Psoas muscle (tissue), 8 donors: ENCODE results near the gene GALNTL6. TPM values are rescaled to one million over a fixed set of nuclear protein-coding genes. Genes with fewer than 3 reads are reported as not detected.

Experiments
- ATAC-seq, 4 donors: fragments of 200-7000 bp; cut with Tn5 transposase; one replicate each; pipeline ENCODE4 v1.9.1; 2020; ENCODE audit warnings: moderate library complexity in 3 of 4, mild to moderate bottlenecking in 2 of 4
- DNase-seq, 2 donors: peaks; one replicate each; pipeline ENCODE4 v3.0.0-alpha.2; 2020
- H3K27ac ChIP-seq: fragments of 200-600 bp; one replicate; pipeline ENCODE4 v1.8.0; 2022
- H3K27me3 ChIP-seq, 3 donors: fragments of 200-600 bp in 1 of 3; one replicate each; pipeline versions ENCODE4 v1.6.1 to v1.8.0; 2013 to 2022; ENCODE audit warnings: low read length in 2 of 3, mild to moderate bottlenecking in 2 of 3, moderate library complexity in 1 of 3; ENCODE audit not compliant: insufficient read depth in 3 of 3
- H3K36me3 ChIP-seq, 2 donors: fragments of 200-600 bp in 1 of 2; one replicate each; pipeline versions ENCODE4 v1.6.1 to v1.8.0; 2013 to 2022; ENCODE audit warnings: low read depth in 1 of 2, mild to moderate bottlenecking in 1 of 2, moderate library complexity in 1 of 2; ENCODE audit not compliant: insufficient read depth in 1 of 2
- H3K4me1 ChIP-seq: fragments of 200-600 bp; one replicate; pipeline ENCODE4 v1.8.0; 2022
- H3K4me3 ChIP-seq: fragments of 200-600 bp; one replicate; pipeline ENCODE4 v1.8.0; 2022; ENCODE audit warnings: mild to moderate bottlenecking
- H3K9me3 ChIP-seq: fragments of 200-600 bp; one replicate; pipeline ENCODE4 v1.8.0; 2022
- CTCF ChIP-seq: fragments of 200-600 bp; IDR thresholded peaks from one replicate; pipeline ENCODE4 v1.8.0; 2022; ENCODE audit warnings: antibody characterized with exemption
- WGBS, 3 donors: extraction: QIAGEN DNeasy Blood & Tissue Kit; methylation state at CpG; one replicate each; pipeline versions ENCODE4 v1.1.6 to v1.1.7; 2013; 5-methylcytosine and 5-hydroxymethylcytosine counted together
- intact Hi-C, 2 donors: fragments of 100-400 bp; cut with DNase I; formaldehyde crosslinking; loops; one replicate each; pipeline versions ENCODE4 v1.11.0 to v1.14.2; 2022
- polyA plus RNA-seq, 3 donors: library from polyadenylated mRNA; stranded (reverse); fragments of 200-250 nt; gene quantifications; one replicate each; pipeline ENCODE4 v1.2.3, GENCODE V29; 2013
- total RNA-seq, 4 donors: library from RNA; stranded (reverse); fragmentation: NEBNext Ultra II Directional in 2 of 4; extraction: Animal tissue kit (Norgen Biotek cat#: 25700) in 2 of 4; gene quantifications; one replicate each; pipeline versions ENCODE4 v1.2.1 to v1.2.4, GENCODE V29; 2021 to 2023
- donor health status: healthy with polysubstance abuse.
- donor health status: DM: no; HTN: no; CAD: no; lungs with moderate emphysema.
- donor health status: Bipolar disorder and iron deficiency.
- donor health status: healthy.
- donor health status: DM: yes; HTN: yes; CAD: no.
- donor health status: DM: no; HTN: no; CAD: no.
- donor health status: DM: no; HTN: no; CAD: no.
- donor health status: DM: yes; HTN: yes; CAD: no.

The GALNTL6 gene
- total and polyA plus RNA-seq, 7 donors = 0.01 to 0.91 (median 0.21) TPM; not detected in 3

GRCh38 chr4:172628263-172628662 is 815.1 kb downstream of the GALNTL6 start:
- H3K9me3 ChIP-seq = no peaks in the 10 kb centered on the region
- H3K27me3 ChIP-seq = no peaks in the 10 kb centered on the region
- DNase-seq (no peak), ATAC-seq (no peak)
- no peak for TF ChIP-seq CTCF
- no peak overlapping the region for H3K4me3 ChIP-seq
- H3K36me3 ChIP-seq = no peaks in the 10 kb centered on the region
- 64 to 72% (median 69%) methylated on average over 3 of the region's 3 CpGs for WGBS, 3 donors
- no peaks in the 10 kb centered on the region for H3K4me1 ChIP-seq
- intact Hi-C loops = no loop called here
- H3K27ac ChIP-seq = no peak overlapping the region

- 73 to 80% (median 75%) methylated on average over 3 of the region's 3 CpGs for WGBS, 3 donors
- H3K36me3 ChIP-seq = no peaks in the 10 kb centered on the region
- no peaks in the 10 kb centered on the region for H3K4me1 ChIP-seq
- DNase-seq = no peak
- H3K27ac ChIP-seq = no peak overlapping the region
- no peak for ATAC-seq
- no peaks in the 10 kb centered on the region for H3K27me3 ChIP-seq
- intact Hi-C loops = no loop called here
- H3K4me3 ChIP-seq = no peak overlapping the region
- H3K9me3 ChIP-seq = no peaks in the 10 kb centered on the region
- TF ChIP-seq CTCF = no peak
Observed at GRCh38 chr4:172630280-172630679, 817.1 kb downstream of the GALNTL6 start.

- Histone ChIP-seq H3K27me3 (no peaks in the 10 kb centered on the region), H3K9me3 (no peaks in the 10 kb centered on the region), H3K36me3 (no peaks in the 10 kb centered on the region), H3K27ac (no peak overlapping the region), H3K4me3 (no peak overlapping the region), H3K4me1 (no peaks in the 10 kb centered on the region)
- intact Hi-C loops = no loop called here
- no peak for TF ChIP-seq CTCF
- no peak for ATAC-seq
- no peak for DNase-seq
Observed at GRCh38 chr4:172631832-172632231, 818.6 kb downstream of the GALNTL6 start.

- WGBS, 3 donors = 73 to 84% (median 75%) methylated on average over 2 of the region's 2 CpGs
- Histone ChIP-seq H3K36me3 (no peaks in the 10 kb centered on the region), H3K4me1 (no peaks in the 10 kb centered on the region), H3K27me3 (no peaks in the 10 kb centered on the region), H3K27ac (no peak overlapping the region), H3K4me3 (no peak overlapping the region), H3K9me3 (no peaks in the 10 kb centered on the region)
- intact Hi-C loops = no loop called here
- DNase-seq (no peak), ATAC-seq (no peak)
- no peak for TF ChIP-seq CTCF
Observed at GRCh38 chr4:172648471-172648870, 835.3 kb downstream of the GALNTL6 start.

- DNase-seq = no peak
- no peak overlapping the region for H3K27ac ChIP-seq
- 69 to 83% (median 77%) methylated on average over 2 of the region's 2 CpGs for WGBS, 3 donors
- H3K9me3 ChIP-seq = no peaks in the 10 kb centered on the region
- H3K36me3 ChIP-seq = no peaks in the 10 kb centered on the region
- TF ChIP-seq CTCF = no peak
- H3K4me3 ChIP-seq = no peak overlapping the region
- H3K4me1 ChIP-seq = no peaks in the 10 kb centered on the region
- no peaks in the 10 kb centered on the region for H3K27me3 ChIP-seq
- no peak for ATAC-seq
- intact Hi-C loops = no loop called here
Observed at GRCh38 chr4:172649143-172649542, 835.9 kb downstream of the GALNTL6 start.
